Activated CD4-positive, alpha-beta T cell treated with anti-CD3 and anti-CD28 coated beads, Interleukin-2, Interleukin-4, amounts not matched to agents 100 ng/mL and 50 ng/mL, durations not matched to agents 16 hours and 8 hours (primary cell): Measurements from ENCODE around the gene HOXC11.

Experiments used
- DNase-seq: peaks from one replicate; pipeline ENCODE4 v3.0.0-alpha.2; 2020; ENCODE audit warnings: low spot score

The HOXC11 gene

GRCh38 chr12:53972722-53973235, at the start of gene HOXC11:
TSS of gene HOXC11 (plus strand) at chr12:53973126. CDS start at chr12:53973242, 116 bp downstream.
- DNase-seq = no peak

DNA sequence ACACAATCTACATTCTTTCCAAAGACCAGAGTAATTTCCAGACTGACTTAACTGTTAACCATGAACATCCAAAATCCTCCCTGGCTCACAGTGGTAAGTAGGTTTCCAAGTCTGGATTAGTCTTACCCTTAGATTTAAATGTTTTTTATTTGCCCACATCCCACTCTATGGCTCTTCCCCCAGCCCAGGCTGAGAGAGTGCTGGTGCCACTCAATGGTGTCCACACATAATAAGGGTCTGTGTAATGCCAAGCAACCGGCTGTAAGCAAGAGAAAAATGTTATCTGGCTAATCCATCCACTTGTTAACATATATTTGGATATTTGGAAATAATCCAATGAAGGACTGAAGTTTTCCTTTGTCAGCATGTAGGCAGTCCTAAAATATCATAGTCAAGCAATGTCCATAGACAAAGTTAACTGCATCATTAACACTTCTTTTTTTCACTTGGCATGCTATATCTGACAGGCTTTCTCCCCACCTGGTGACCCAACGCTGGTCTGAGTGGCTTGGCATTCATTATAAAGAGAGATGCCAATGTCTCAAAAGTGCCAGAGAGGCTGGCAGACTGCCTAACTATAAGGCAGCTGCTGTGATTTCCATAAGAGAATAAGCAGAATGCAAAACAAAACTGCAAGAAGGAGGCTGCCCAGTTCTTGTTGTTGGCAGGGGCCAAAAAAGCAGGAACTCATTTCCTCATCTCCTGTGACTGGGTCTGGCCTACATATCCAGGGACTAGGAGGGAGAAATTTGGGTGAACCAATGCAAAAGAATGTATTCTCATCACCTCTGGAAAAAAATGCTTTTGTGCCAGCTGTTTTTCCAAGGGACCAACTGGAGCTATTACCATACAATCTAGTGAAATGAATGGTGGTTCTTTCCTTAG, 48.2 kb upstream of the HOXC11 start:
- DNase-seq = no peak

DNA sequence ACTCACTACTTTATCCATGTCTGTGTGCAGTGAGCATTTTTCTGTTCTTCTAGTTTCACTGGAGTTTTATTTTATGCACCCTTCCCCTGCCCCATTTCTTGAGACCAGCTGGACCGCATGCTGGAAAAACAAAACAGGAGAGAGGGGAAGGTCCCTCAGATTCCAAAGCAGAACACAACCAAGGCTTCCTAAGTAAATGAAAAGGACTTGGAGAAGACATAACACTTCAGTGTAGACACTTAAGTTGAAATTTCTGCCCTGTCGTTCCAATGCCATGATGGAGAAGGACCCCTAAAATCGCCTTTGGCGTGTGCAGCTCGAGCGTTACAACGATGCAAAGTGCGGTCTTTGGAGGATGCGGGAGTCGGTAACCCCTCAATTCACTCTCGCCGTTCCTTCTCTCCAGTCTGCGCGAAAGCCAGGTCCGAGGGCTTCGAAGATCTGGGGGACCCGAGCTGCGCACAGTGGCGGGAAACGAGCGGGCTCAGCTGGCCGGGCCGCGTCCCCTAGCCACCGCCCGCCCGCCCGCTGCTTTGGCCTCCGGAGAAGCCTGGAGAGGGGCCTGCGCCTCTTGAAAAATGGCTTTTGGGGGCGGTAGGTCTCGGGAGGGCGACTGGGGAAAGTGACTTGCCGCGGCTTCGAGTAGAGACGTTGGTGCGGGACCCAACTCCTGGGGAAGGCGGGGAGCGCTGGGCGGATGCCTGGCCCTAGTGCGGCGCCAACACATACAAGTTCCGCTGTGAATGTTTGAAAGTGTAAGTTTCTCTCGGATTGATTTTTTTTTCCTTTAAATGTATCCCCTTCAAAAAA, 45.5 kb upstream of the HOXC11 start:
- no peak for DNase-seq

DNA sequence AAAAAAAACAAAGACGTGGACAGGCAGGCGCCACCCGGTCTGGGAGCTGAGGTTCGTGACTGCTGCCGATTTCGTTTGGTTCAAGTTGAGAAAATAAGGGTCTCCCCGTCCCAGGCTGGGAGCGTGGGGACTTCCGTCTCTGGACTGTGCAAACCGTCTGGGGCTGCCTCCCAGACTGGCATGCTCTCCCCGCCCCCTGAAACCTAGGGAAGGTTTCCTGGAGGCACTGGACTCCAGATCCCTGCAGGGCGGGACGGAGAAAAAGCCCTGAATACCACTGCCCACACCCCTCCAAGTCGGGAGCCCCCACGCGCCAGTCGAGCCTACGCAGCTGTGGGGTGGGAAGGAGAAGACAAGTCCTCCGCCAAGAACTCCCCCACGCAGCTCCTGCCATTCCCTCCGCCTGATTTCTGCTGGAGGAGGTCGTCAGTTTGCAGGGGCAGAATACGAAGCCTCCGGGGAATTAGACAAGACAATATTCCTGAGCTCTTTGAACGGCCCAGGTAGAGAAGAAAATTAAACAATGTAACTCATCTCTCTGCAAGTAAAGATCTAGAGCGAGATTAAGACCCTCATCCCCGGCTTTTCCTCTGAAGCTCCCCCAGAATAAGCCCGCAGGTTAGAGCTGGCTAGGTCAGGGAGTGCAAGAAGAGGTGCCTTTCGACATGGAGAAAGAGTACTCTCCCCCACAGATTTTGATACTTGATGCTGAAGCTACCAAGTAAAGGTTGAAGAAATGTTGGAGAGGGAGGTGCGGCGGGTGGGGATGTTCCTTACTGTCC, 44.7 kb upstream of the HOXC11 start:
- DNase-seq = no peak

DNA sequence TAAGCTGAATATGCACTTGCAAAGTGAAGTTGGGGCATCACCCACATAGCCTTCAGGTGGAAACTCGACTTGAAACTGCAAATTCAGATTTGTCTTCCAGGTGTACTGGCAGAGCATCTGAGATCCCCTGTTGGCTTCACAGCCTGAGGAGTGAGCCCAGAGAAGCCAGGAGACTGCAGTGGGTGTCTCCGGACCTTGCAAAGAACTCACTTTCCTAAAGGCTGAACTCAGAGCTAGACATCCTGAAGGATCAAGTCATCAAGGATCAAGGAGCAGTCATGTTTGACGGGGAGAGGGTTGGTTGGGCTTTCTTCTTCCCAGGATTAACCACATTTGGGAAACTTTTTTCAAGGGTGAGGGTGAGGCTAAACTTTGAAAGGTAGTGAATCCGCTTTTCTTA, 43.4 kb upstream of the HOXC11 start:
- no peak for DNase-seq

- no peak for DNase-seq
These were observed 42.2 kb upstream of the HOXC11 start for GRCh38 chr12:53930591-53931255.

DNA sequence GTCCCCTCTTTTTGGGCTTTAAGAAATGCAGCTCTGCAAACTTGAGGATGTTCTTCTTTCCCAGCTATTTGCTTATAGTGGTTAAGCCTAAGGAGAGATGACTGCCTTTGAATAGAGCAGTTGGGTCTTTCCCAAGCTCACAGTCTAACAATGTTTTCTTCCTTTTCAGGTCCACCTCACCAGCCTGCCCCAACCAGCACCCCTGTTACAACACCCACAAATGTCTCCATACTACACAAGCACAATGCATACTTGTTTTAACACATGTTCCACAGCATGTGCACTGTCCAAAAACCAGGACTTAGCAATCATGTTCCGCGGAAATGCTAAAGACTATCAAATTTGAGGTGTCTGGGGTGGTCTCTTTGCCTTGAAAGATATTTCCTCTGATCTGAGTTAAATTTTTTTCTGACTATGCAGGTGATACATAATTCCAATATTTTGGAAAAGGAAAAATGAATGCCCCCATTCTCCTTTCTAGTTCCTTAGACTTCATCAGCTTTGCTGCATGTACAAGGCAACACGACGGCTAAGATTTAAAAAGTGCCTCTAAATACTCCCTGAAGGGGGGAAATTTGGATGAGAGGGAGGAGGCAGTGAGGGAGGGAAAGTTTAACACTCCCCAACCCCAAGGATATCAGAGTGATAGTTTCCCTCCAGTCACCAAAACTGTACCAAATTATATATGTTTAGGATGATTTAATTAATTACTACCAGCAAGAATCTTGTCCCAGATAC, 40.9 kb upstream of the HOXC11 start:
- no peak for DNase-seq

GRCh38 chr12:53932915-53933314, 40.0 kb upstream of the HOXC11 start:
- DNase-seq = no peak

GRCh38 chr12:53935383-53936341, 37.3 kb upstream of the HOXC11 start:
- no peak for DNase-seq

GRCh38 chr12:53937099-53937498, 35.8 kb upstream of the HOXC11 start:
- DNase-seq = no peak

DNA sequence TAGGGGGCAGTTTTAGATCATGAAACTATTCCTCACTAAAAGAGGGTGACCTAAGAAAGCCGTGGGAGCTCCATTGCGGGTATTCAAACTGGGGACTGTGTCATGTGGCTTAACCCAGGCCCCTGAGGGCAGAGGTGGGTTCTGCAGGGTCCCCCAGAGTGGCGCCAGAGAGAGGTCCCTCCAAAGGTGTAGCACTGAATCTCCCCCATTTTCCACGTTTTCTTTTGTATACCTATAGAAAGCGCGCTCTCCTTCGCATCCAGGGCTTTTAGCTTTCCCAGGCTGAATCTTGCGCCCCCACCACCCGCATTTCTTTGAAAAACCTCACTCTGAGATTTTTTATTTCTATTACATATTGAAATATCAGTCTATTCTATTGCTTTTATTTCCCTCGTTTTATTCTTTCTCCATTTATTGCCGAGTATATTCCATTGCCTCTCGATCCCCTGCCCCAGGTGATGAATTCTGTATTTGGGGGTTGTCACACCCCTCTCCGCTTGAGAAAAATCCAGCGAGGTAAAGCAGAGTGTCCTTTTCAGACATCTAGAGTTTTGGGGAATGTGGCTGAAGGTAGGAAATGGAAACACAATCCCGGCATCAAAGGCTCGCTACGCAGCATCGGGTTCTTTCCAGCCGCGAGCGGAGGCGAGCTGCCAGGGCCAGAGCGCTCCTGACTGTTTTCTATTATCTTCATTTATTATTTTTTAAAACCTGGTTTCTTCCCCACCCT, 35.2 kb upstream of the HOXC11 start:
- no peak for DNase-seq

GRCh38 chr12:53938326-53939140, 34.4 kb upstream of the HOXC11 start, which contains the start of gene HOXC13:
TSS of gene HOXC13 (plus strand) at chr12:53938831. CDS start at chr12:53938907, 76 bp downstream.
- peak; percentile 16 for DNase-seq

DNA sequence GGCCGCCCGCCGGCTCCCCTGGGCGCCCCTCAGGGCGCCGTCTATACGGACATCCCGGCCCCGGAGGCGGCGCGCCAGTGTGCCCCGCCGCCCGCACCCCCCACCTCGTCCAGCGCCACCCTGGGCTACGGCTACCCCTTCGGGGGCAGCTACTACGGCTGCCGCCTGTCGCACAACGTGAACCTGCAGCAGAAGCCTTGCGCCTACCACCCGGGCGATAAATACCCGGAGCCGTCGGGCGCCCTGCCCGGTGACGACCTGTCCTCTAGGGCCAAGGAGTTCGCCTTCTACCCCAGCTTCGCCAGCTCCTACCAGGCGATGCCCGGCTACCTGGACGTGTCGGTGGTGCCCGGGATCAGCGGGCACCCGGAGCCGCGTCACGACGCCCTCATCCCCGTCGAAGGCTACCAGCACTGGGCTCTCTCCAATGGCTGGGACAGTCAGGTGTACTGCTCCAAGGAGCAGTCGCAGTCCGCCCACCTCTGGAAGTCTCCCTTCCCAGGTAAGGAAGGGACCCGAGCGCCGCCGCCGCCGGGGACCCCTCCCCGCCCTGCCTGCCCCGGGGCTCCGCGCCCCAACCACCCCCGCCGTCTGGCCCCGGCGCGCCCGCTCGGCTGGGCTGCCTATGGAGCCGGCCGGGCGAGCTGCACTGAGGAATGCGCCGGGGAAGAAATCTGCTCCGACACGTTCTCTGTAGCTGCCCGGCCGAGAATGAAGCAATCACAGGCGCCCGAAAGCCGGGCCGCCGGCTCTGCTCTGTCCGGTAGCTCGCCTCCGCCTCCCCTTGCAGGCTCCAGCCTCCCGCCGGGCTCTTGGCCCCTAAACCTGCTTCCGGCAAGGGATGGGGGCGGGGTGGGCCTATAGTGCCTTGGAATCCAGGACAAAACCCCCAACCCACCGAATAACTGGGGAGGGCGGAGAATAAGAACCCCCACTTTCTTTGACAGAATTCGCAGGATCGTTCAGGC, 33.5 kb upstream of the HOXC11 start:
- DNase-seq = no peak

DNA sequence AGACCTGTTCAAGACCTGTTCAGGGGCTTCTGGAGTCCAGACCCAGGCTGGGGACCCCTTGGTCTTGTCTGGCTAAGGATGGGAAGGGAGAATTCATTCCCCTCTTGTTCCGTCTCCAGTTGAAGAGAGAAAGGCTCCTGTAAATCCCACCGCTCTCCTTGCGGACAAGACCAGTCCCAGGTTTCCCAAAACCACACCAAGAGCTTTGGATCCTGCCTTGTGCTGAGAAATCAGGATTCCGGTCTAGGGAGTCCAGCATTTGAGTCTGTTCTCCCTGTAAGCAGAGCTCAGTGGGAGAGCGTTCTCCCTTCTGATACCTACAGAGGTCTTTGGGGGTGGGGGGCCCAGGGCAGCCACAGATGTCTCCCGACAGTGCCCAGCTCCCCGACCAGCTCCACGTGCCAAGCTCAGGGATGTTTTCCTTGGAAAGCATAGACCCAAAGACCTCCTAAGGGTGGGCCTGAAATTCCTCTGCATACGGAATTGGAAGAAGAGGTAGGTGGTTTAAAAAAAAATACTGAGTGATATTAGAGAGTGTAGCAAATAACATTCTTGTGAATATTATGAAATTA, 32.4 kb upstream of the HOXC11 start:
- no peak for DNase-seq

DNA sequence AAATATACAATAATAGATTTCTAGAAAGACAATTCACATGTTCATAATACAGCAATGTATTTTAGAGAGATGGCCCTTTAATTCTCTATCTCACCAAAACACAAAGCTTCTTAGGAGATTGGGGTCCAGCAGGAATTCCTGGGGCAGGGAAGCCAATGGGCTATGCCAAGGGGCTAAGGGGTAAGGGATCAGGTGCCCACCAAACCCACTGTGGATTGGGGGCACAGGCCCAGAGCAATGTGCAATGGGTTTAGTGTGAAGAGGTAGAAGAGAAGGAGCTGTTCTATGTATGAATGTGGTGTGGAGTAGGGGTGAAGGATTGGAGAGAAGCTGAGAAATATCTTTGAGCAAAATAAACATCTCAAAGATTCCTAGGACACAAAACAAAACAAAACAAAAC, 31.7 kb upstream of the HOXC11 start:
- DNase-seq = no peak

DNA sequence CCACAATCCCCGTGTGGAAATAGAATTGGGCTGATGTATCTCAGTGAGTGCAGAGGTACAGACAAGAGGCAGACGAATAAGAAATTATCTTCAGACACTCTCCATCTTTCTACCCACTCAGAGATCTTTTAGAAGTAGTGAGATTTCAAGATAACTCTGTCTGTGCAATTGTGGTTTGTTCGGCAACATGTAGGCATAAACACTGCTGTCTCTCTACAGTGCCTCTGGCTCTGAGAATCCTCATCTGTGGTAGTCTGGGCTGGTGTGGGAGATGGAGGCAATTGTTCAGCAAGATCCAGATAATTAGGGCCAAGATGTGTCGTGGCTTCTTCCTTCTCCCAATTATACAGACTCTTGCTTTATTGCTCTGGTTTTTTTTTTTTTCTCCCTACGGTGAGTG, 31.2 kb upstream of the HOXC11 start:
- DNase-seq = no peak
